HG02852 (cell line): ENCODE data around the gene YTHDF1.

Source experiments
- ATAC-seq: cut with Tn5 transposase; IDR thresholded peaks from one replicate; pipeline ENCODE4 v1.9.1; 2021; ENCODE audit warnings: mild to moderate bottlenecking, moderate library complexity; ENCODE audit not compliant: unreplicated experiment

The YTHDF1 gene

DNA sequence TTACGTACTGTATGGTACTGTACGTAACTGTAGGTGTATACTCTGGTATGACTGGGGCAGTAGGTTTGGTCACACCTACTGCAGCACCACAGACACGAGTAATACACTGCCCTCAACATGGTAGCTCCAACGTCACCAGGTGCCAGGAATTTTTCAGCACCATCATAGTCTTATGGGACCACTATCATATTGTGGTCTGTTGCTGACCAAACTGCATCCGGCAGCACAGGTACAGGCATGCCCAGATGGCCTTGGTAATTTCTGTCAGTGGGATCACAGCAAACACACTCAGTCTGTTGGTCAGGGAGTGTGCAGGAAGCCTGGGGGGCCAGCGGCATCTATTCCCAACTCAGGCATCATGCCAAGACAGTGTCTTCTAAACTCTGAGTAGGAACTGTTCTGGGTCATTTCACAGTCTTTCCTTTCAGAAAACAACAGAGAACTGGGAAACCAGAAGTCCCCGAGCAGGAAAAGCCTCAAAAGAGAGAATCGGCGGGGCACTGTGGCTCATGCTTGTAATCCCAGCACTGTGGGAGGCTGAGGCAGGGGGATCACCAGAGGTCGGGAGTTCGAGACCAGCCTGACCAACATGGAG lies 5.8 kb downstream of the YTHDF1 start:
- ATAC-seq, result no peak

DNA sequence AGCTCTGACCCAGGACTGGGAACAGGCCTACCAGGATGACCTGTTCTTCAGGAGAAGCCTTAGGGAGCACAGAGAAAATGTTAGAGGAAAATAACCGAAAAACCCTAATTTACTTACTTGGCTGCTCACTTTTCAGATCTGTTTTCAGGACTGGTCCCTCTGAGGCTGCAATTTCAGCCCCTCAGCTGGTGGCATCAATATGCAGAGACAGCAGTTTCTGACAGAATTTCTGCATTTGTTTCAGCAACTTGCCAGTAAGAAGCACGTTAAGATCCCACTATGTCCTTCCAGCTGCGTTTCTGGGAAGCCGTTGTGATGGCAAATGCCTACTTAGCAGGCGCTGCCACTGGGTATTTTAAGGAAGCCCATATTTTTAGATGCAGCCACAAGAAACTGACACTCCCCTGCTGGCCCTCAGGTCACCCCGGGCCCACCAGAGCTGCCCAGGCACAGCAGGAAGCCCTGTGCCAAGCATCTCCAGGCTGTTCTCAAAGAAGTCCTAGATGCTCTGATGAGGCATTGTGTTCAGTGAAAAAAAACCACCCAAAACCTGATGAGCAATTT lies 7.5 kb downstream of the YTHDF1 start:
- no peak for ATAC-seq

DNA sequence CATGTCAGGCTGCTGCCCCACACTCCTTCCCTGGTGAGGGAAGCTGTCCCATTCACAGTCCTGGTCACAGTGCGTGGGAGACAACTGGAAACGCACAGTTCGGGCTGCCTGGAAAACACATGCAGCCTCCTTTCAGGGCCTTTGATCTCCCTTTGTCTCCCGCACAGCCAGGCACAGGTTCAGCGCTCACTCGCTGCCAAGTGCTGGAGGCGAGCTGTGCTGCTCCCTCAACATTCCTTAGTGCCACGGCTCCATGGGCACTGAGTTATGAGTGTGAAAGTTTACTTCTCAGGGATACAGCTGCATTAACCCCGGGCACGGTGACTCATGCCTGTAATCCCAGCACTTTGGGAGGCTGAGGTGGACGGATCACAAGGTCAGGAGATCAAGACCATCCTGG lies 9.1 kb downstream of the YTHDF1 start:
- no peak for ATAC-seq

DNA sequence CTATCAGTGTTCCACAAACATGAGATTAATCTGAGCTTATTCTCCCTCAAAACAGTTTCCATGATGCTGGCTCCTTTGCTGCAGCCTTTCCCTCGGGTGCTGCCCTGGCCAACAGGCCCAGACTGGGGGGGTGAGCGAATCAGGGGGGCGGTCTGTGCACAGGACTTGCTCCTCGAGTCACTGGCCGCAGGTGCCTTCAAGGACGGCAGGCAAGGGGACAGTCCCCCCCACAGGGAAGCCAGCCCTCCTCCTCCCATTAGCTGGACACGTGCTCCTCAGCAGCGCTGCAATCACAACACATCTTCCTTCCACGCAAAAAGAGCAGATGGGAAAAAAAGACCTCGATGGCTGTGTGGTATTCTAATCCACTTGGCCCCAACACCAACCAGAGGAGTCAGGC lies 10.0 kb downstream of the YTHDF1 start:
- ATAC-seq, result no peak

DNA sequence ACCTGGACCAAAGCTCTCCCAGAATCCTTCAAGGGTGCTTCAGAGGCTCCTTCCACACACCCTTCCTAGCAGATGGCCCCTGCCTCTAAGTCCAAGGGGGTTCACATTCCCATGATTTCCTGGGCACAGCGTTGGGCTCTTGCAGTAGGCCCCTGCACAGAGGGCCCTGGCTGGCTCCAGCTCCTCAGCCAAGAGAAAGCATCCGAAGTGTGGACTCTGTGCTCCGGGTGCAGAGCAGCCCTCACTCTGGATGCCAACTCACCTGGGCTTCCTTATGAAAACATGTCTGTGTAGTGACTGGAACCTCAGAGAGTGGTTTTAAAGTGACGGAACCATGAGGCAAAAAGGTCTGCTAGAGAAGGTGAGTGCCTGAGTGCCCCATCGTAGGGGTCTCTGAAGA lies 11.6 kb downstream of the YTHDF1 start:
- no peak for ATAC-seq

DNA sequence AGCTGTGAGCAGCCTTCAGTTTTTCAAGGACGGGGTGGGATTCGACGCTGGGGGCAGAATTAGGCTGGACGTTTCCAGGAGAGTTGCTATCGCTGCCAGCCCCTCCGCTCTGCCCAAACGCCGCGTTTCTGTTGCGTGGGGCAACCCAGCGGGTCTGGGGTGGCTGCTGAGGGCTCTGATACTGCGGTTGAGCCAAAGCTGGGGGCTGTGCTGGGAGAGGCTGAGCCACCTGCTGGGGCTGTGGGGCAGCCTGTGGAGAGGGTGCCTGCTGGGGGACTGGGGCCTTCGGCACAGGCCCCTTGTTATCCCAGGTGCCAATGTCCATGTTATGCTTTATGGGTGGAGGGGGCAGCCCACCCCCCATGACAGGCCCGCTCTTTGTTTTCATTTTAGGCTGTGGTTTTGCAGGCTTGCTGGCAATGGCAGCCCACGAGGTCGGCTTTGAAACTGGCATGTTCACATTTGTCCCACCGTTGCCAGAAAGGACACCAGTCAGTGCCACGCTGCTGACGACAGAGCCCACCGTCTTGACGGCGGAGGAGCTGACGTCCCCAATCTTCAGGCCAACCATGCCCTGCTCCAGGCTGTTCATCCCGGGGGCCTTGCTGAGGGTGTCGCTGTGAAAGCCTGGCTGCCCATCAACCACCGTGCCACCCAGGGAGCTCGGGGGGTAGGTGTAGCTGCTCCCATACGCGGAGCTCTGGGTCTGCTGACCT lies 13.0 kb downstream of the YTHDF1 start:
- ATAC-seq, result no peak

DNA sequence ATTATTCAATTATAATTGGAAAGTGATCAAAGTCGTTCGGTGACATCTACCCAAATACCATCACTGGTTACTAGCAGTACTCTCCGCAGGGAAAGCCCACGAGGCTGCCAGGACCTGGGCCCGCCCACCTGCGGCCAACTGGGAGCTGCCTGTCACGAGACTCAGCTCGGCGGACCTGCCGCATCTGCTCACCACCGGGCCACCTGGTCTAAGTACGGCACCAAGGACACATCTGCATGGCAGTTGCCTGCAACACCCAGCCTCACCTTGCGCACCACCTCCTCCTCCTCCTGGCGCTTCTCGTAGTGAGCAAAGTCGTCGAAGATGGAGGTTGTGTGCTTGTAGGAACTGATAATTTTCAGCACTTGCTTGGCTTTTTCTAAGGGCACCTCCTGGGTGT lies 13.9 kb downstream of the YTHDF1 start:
- no peak for ATAC-seq

DNA sequence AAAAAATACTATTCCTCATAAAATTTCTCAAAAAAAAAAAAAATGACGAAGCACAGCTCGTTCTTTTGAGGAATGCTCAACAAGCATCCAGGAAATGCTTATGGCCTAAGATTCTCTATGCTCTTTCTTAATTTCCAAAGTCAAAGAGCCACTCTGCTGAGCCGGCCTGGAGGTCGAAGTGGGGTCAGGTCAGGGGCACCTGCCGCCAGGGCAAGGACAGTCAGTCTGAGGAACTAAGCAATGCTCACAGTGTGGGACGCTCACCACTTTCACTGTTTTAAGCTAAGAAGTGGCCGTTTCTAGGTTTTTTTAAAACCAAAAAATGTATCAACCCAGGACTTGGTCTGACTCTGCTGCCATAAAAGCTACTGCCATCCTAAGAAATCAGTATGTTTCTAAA lies 17.3 kb downstream of the YTHDF1 start:
- no peak for ATAC-seq

DNA sequence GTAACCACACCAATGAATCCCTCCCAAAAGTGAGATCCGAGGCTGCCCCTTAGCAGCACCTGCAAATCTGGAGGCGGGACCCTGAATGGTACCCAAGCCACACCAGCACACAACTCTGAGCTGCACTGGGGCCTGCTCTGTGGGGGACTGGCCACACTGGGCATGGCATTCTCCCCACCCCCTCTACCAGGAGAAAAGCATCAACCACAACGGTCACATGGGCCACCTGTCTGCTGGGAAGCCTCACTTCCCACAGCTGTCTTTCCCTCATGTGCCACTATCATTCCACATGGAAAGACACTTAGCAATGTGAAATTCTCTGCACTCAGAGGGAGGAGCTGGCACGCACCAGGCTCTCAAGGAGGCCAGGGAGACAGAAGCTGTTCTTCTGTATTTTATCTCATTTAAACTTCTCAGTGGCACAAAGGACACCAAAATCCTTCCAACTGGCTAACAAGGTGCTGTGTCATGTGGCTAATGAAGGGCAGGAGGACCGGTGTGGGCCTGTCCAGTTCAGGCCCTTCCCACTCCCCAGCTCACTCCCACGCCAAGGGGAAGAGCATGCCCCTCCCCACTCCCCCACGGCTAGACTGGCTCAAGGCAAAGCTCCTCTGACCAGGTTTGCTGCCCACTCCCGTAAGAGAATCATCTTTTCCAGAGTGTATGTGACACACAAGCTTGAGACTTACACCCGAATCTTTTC lies 19.0 kb downstream of the YTHDF1 start:
- no peak for ATAC-seq

DNA sequence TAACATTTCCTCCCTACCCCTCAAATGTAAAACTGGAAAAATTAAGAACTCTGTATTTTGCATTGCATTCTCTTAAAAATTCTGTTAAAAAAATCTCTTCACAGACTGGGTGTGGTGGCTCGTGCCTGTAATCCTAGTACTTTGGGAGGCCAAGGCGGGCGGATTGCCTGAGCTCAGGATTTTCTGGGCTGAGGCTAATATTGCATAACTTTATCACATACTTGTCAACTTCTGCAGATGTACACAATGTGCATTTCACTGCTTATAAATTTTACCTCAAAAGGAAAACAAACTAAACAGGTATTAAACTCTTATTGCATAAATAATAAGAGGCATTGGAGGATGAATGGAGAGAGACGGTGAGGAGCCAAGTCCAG lies 21.1 kb downstream of the YTHDF1 start:
- ATAC-seq, result no peak

DNA sequence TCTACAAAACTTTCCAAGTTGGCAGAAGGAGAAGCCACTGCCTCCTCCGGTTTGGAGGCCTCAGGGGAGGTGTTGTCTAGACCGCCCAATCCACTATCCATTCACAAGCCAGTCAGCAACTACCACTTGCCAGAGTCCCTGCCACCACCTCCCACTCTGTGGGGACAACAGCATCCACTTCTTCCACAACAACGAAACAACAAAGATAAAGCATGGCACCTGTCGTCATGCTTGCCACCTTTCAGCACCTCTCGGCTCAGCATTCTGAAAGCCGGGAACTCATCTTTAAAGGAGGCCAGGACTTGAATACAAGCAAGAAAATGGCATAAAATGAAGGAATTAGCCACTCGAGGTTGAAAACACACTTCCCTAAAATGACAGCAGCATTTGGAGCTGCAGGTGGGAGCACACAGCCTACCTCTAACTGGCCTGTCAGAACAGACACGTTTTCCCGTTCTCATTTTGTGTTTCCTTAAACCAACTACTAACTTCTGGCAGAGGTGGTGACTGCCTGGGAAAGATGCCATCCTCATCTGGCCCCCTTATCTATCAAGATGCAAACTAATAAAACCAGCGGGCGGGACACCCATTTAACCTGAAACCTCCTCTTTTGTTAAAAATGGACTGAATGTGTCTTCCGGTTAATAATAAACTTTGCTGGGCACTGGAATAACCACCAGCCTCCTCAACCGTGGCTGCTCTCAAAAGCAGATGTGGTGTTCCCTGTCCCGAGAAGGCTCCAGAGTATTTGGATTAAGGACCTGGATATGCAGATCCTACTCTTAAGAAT lies 21.7 kb downstream of the YTHDF1 start:
- ATAC-seq, result no peak

DNA sequence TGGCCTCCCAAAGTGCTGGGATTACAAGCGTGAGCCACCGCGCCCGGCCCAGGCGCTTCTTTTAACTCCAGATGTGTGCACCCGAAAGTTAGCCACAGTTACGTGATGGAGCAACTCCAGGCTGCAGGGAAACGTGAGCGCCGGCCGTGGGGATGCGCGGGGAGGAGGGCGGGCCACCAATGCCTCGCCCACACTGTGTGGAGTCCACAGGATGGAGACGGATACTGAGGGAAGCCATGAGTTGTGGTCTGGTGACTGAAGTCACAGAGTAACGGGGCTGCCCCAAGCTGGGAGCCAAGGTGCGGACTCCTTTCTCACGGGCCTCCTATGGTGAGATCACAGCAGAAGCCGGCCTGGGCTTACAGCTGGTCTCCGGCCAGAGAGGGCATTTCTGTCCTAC lies 23.2 kb downstream of the YTHDF1 start:
- no peak for ATAC-seq

DNA sequence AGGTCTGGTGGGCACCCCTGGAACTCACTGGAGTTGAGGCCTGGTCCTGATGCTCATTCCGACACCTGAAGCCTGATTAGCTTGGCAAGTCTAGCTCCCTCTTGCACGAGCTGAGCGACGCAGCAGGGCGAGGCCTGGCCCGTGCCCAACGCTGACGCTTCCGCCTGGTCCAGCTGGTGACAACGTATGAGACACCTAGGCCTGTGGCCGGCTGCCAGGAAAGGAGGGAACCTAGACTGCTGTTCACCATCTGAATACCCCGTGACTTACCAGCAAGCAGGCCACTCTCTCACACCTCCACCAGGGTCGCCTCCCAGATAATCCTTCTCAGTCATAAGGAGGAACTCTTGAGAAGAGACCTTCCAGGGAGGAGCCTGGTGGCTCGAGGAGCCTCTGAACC lies 24.5 kb downstream of the YTHDF1 start:
- ATAC-seq, result no peak

DNA sequence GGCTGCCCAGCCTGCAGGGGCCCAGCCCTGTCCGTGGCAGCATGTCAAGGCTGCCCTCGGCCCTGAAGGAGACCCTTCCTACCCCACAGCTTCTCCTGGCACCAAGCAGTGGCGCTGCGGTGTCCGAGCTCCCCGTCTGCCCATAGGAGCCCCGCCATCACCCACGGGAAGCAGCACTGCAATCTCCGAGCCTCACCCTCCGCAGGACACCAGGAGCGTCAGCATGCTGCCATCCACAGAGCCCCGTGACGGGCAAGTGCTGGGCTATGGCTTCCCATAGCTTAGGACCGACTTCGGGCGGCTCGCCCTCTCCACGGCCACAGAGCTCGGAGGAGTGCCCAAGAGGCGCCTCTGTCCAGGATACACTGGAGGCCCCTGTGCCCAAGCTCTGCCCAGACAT lies 25.1 kb downstream of the YTHDF1 start:
- no peak for ATAC-seq

DNA sequence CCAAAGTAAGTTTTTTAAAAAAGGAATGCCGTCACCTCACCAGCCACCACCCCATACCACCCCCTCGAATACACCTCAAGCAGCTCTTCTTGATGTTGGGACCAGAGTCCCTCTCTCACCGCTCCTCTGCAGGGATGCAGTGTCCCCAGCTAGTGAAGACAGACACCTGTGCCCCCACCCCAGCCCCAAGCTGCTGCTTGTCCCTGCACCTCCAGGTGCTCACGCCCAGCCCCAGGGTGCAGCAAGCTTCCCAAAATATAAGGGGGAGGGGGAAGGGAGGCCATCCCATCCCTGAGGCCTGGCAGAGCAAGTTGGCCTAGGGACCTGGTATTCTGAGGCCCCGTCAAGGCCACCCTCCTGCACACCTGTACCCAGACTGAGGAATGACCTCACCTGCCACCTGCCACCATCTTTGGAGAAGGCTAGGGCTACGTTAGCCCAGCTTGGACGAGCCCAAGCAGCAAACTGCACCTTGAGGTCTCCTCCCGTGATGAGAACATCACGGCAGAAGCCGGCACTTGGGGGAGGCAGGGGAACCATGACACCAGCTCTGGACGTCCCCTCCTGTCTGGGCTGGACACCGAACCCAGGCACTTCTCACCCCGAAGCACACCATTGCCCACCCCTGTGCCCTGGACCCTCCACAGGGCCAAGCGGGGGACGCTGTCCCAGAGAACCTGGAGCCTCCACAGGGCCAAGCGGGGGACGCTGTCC lies 25.9 kb downstream of the YTHDF1 start:
- no peak for ATAC-seq

DNA sequence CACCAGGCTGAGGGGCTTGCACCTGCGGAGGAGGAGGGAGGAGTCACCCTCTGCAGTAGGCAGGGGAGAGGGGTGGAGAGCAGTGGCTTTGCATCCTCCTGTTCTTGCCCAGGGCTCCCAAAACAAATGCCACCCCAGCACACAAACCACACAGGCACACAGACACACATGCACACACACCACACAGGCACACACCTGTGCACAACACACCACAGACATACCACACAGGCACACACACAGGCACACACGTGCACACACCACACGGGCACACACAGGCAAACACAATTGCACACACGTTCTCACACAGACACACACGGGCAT lies 26.6 kb downstream of the YTHDF1 start:
- ATAC-seq, result no peak

DNA sequence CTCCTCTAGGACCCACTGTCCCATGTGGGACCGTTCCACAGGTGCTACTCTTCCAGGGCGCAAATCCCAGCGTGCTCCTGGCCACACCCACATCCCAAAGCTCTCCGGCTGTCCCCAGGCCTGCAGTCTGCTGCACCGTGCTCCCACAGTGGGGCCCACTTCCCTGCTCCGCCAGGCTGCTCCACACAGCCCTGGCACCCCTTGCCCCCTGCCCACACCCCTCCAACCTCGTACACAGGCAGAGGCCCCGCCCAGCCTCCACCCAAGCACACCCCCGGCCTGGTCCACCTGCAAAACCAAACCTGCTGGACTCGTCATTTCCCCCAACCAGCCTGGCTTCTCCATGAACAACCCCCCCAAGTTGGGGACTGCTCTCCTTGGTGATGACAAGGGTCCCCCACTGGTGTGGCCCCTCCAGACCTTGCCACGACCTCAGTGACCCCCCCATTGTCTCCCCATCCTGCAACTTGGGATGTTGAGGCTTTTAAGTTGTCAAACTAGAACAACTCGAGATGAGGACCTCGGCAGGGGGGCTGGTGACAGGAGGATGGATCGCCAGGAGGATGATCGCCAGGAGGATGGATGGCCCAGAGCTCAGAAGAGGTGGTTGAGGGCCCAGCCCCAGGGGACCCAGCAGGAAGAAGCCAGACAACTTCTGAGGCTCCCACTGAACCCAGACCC lies 27.1 kb downstream of the YTHDF1 start:
- no peak for ATAC-seq

DNA sequence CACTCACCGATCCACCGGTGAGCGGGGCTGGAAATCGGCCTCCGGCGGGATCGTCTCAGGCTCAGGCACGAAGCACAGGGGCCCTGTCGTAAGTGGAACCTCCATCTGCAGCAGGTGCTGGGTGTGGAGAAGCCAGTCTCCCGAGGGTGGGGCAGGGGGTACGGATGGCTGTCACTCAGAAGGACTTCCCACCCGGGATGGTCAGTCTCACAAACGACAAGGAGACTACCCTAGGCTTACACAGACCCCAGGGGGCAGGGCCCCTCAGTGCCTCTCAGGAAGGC lies 27.8 kb downstream of the YTHDF1 start:
- ATAC-seq, result no peak

DNA sequence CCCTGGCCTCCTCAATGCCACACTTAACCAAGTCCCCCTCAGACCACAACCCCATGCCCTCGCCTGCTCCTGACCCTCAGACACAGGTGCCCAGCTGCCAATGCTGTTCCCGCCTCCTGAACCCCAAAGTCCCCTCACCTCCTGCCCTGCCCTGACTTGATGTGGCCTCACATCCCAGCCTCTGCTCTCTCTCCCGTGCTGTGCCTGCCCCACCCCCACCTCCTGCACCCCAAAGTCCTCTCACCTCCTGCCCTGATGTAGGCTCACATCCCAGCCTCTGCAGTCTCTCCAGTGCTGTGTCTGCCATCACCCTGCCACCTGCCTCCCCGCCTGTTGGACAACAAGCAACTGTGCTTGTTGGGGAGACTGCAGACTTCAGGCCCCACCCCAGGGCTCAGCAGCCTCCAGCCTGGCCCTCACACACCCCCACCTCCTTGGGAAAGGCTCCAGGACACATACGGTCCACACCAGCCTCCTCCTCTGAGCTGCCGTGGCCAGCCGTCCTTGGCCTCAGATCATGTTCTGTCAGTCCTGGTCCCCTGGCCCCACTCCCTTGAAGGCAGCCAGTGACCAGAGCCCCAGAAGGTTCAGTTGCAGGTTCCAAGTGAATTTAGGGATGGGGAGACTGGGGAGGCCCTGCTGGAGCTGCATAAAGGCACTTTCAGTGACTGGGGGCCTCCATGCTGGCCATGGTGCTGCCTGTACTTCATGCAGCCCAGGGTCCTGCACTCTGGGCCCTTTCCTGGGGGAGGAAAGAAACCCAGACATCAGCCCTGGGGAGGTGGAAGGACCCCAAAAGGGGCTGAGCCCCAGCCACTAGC lies 28.4 kb downstream of the YTHDF1 start:
- no peak for ATAC-seq
